Effector memory CD4-positive, alpha-beta T cell (primary cell): ENCODE results near the gene GAA.

ENCODE experiments used
- DNase-seq, 3 donors: peaks; one replicate each; pipeline ENCODE4 v3.0.0-alpha.2; 2020
- H3K27ac ChIP-seq: 2 replicates; pipeline ENCODE4 v1.7.0; 2013; ENCODE audit warnings: mild to moderate bottlenecking, low read length, moderate library complexity; ENCODE audit not compliant: insufficient read depth, poor library complexity, severe bottlenecking
- H3K27me3 ChIP-seq: replicated peaks from 2 replicates; pipeline ENCODE4 v1.7.0; 2013; ENCODE audit warnings: mild to moderate bottlenecking, low read length; ENCODE audit not compliant: insufficient read depth, control insufficient read depth, poor library complexity, severe bottlenecking
- H3K36me3 ChIP-seq: 2 replicates; pipeline ENCODE4 v1.7.0; 2013; ENCODE audit warnings: mild to moderate bottlenecking, low read length, moderate library complexity; ENCODE audit not compliant: control insufficient read depth, insufficient read depth
- H3K4me1 ChIP-seq: 2 replicates; pipeline ENCODE4 v1.7.0; 2013; ENCODE audit warnings: low read length, mild to moderate bottlenecking; ENCODE audit not compliant: control insufficient read depth, insufficient read depth, poor library complexity, severe bottlenecking
- H3K4me3 ChIP-seq: 2 replicates; pipeline ENCODE4 v1.7.0; 2013; ENCODE audit warnings: low read length, low read depth, mild to moderate bottlenecking; ENCODE audit not compliant: insufficient read depth, poor library complexity, severe bottlenecking
- H3K9me3 ChIP-seq: 2 replicates; pipeline ENCODE4 v1.7.0; 2013; ENCODE audit warnings: mild to moderate bottlenecking, low read length, moderate library complexity; ENCODE audit not compliant: control insufficient read depth

Gene GAA

DNA sequence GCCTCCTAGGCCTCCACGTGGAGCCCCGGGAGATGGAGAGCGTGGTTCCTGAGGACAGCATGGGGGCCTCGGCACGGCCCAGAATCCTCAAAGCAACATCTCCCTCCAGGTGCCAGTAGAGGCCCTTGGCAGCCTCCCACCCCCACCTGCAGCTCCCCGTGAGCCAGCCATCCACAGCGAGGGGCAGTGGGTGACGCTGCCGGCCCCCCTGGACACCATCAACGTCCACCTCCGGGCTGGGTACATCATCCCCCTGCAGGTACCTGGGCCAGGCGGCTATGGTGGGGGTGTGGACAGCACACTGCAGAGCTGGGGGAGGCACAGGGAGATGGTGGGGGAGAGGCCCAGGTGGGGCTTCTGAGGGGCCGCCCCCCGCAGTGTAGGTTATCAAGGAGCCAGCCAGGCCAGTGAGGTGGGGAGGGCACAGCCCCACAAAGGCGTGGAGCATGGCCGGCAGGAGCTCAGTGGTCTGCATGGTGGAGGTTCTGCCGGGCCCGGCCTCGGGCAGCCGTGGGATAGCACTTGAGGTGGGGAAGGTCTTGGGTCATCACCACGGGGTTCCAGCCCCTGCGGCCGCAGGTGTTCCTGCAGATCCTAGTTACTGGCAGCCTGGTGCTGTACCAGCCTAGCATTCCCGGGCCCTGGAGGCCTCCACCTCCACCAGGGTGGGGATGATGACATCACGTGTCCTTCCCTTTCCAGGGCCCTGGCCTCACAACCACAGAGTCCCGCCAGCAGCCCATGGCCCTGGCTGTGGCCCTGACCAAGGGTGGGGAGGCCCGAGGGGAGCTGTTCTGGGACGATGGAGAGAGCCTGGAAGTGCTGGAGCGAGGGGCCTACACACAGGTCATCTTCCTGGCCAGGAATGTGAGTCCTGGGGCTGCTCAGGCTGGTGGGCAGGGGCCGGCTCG, 16.4 kb downstream of the GAA start:
- no peaks in the 10 kb centered on the region for H3K36me3 ChIP-seq
- no peaks in the 10 kb centered on the region for H3K9me3 ChIP-seq
- no peaks in the 10 kb centered on the region for H3K27me3 ChIP-seq
- no peak for DNase-seq
- no peak overlapping the region for H3K27ac ChIP-seq
- H3K4me1 ChIP-seq: no peaks in the 10 kb centered on the region
- H3K4me3 ChIP-seq: no peak overlapping the region

DNA sequence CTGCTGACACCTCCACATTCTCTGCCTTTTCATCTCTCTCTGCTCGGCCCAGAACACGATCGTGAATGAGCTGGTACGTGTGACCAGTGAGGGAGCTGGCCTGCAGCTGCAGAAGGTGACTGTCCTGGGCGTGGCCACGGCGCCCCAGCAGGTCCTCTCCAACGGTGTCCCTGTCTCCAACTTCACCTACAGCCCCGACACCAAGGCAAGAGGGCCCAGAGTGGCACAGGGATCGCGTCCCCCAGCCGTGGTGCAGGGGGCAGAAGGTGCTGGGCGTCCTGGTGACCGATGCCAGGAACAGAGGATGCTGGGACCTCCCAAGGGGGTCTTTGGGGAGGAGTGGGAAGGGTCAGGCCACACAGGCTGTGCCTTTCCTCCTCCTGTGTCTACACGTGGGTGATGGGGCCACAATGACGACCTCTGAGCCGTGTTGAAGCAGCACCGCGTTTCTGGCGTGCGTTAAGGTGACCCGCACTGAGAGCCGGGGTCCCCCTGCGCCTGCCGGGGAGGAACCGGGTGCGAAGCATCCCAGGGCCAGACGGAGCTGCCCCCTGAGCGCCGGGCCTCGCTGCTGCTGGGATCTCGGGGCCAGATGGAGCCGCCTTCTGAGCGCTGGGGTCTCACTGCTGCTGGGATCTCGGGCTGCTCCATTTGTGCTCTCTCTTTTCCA, 17.4 kb downstream of the GAA start:
- Histone ChIP-seq H3K4me1 (no peaks in the 10 kb centered on the region), H3K27ac (no peak overlapping the region), H3K36me3 (no peaks in the 10 kb centered on the region), H3K9me3 (no peaks in the 10 kb centered on the region), H3K27me3 (no peaks in the 10 kb centered on the region), H3K4me3 (no peak overlapping the region)
- DNase-seq: no peak

DNA sequence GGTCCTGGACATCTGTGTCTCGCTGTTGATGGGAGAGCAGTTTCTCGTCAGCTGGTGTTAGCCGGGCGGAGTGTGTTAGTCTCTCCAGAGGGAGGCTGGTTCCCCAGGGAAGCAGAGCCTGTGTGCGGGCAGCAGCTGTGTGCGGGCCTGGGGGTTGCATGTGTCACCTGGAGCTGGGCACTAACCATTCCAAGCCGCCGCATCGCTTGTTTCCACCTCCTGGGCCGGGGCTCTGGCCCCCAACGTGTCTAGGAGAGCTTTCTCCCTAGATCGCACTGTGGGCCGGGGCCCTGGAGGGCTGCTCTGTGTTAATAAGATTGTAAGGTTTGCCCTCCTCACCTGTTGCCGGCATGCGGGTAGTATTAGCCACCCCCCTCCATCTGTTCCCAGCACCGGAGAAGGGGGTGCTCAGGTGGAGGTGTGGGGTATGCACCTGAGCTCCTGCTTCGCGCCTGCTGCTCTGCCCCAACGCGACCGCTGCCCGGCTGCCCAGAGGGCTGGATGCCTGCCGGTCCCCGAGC, 17.9 kb downstream of the GAA start:
- Histone ChIP-seq H3K9me3 (no peaks in the 10 kb centered on the region), H3K27me3 (peaks cover under 1% of the 10 kb centered on the region), H3K27ac (no peak overlapping the region), H3K4me1 (no peaks in the 10 kb centered on the region), H3K36me3 (no peaks in the 10 kb centered on the region), H3K4me3 (no peak overlapping the region)
- DNase-seq: no peak

DNA sequence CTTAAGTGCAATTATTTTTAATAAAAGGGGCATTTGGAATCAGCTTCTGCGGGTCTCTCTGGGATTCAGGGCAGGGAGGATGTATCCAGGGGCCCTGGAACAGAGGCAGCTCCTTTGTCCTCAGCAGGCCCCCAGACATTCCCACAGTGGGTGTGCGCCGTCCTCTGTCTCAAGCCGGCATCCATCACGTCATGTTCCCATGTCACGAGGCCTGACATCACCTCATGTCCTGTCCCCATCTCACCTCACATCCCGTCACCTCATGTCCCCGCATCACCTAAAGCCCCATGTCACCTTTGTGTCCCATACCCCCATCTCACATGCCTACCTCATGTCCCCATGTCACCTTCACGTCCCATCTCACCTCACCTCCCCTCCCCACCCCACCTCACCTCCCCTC, 18.5 kb downstream of the GAA start:
- no peak overlapping the region for H3K4me3 ChIP-seq
- H3K27ac ChIP-seq: no peak overlapping the region
- DNase-seq: no peak
- no peaks in the 10 kb centered on the region for H3K9me3 ChIP-seq
- H3K36me3 ChIP-seq: no peaks in the 10 kb centered on the region
- peaks cover 4% of the 10 kb centered on the region for H3K27me3 ChIP-seq
- no peaks in the 10 kb centered on the region for H3K4me1 ChIP-seq

DNA sequence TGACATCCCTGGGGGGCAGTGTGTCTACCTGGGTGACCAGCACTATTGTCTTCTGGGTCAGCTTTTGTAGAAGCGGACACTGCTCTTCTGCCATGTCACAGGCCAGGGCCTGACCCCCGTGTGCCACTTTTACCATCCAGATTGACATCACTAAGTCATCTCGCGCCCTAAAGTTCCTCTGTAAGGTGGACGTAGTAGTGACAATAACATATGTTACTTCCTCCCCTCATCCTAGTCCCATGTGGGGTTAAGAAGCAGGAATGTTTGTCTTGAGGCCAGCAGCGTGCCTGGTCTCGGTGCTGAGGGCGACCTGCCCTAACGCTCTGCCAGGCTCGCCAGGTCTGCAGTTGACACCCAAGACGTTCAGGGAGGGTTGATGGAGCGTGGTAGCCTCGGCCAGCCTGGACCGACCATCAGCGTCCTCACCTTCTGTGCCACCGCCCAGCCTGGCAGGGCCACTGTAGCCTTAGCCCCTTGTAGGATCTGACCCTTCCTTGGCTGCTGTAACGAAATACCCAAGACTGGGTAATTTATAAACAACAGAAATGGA, 20.7 kb downstream of the GAA start:
- H3K27ac ChIP-seq: no peak overlapping the region
- peaks cover 4% of the 10 kb centered on the region for H3K27me3 ChIP-seq
- no peak overlapping the region for H3K4me3 ChIP-seq
- H3K4me1 ChIP-seq: no peaks in the 10 kb centered on the region
- no peaks in the 10 kb centered on the region for H3K36me3 ChIP-seq
- DNase-seq: no peak
- no peaks in the 10 kb centered on the region for H3K9me3 ChIP-seq

DNA sequence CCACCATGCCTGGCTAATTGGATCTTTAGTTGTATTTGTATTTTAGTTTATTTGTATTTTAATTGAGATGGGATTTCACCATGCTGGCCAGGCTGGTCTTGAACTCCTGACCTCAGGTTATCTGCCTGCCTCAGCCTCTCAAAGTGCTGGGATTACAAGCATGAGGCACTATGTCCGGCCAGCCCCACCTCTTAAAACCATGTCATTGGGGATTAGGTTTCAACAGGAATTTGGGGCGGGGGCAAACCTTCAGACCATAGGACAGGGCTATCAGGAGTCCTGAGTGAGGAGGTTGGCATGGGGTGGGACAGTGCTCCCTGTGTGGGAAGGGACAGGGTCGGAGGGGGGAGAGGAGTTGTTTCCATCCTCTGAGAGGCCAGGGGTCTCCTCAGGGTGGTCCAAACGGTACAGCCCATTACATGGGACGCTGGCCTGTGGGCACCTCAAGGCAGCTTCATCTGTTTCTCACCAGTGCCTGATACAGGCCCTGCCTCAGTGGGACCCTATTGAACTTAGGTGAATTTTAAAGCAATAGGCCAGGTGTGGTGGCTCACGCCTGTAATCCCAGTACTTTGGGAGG, 21.6 kb downstream of the GAA start:
- Histone ChIP-seq H3K4me1 (no peaks in the 10 kb centered on the region), H3K4me3 (no peak overlapping the region), H3K27ac (no peak overlapping the region), H3K9me3 (no peaks in the 10 kb centered on the region), H3K36me3 (no peaks in the 10 kb centered on the region), H3K27me3 (peaks cover 4% of the 10 kb centered on the region)
- no peak for DNase-seq

DNA sequence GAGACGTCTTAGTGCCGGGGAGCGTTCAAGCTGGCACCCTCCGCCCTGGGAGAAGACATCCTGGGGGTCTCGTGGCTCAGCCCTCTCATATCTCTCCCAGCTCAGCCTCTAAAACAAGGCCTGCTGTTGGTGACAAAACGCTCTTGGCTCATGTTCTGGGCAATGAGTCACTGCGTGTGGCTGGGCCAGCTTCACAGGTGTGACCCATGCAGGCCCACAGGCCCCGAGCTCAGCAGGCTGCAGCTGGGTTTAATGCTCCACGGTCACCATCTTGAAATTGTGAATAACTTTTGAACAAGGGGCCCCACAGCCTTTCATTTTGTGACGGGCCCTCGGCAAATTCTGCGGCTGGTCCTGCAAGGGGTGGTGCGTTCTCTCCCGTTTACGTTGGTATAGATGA, 22.4 kb downstream of the GAA start:
- H3K4me3 ChIP-seq: no peak overlapping the region
- H3K9me3 ChIP-seq: no peaks in the 10 kb centered on the region
- no peaks in the 10 kb centered on the region for H3K4me1 ChIP-seq
- H3K27ac ChIP-seq: no peak overlapping the region
- peaks cover 4% of the 10 kb centered on the region for H3K27me3 ChIP-seq
- no peak for DNase-seq
- no peaks in the 10 kb centered on the region for H3K36me3 ChIP-seq

DNA sequence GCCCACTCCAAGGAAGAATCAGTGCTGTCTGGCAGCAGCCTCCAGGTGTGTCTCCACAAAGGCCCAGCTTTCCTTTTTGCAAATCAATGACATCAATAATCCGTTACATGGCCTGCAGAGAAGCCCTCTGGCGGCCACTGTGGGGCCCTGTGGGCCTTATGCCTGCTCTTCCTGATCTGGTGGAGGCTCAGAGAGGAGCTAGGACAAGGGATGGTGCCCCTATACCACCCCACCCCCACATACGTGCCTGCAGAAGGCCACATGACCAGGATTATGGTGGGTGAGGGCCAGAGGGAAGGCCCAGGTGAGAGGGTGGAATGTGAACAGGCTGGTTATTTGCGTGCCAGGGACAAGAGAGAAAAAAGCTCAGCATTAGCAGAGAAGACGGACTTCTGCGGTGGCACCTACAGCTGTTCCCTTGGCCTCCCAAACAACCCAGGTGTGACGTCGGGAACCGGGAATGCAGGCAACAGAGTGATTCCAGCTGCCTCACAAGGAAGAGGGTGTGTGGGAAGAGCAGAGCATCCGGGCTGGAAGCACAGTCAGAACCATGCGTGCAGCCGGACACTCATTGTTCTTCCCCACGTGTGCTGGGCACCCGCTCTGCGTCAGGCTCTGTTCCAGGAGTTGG, 23.1 kb downstream of the GAA start:
- Histone ChIP-seq H3K36me3 (no peaks in the 10 kb centered on the region), H3K27me3 (peaks cover 4% of the 10 kb centered on the region), H3K9me3 (no peaks in the 10 kb centered on the region), H3K4me3 (no peak overlapping the region), H3K27ac (no peak overlapping the region), H3K4me1 (no peaks in the 10 kb centered on the region)
- DNase-seq: no peak

DNA sequence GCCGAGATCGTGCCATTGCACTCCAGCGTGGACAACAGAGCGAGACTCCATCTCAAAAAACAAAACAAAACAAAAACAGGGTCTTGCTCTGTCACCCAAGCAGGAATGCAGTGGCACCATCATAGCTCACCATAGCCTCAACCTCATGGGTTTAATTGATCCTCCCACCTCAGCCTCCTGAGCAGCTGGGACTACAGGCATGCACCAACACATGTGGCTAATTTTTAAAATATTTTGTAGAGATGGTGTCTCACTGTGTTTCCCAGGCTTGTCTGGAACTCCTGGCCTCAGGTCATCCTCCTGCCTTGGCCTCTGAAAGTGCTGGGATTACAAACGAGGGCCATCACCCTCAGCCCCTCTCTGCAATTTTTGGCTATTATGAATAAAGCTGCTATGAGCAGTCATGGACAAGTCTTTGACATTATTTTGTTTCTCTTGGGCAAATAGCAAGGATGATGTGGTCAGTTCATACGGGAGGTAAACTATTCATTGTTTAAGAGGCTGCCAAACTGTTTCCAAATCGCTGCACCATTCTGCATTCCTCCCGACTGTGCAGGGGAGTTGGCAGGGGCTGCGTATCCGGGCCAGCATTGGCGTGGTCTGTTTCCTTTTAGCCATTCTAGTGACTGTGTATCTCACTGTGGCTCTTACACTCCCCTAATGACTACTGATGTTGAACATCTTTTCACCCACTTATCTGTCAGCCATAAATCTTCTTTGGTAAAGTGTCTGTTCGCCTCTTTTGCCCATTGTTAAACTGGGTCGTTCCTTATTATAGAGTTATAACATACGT, 24.5 kb downstream of the GAA start:
- Histone ChIP-seq H3K4me3 (no peak overlapping the region), H3K27ac (no peak overlapping the region)
- no peak for DNase-seq

More for the DNA sequence above, 24.5 kb downstream of the GAA start:
- Histone ChIP-seq H3K36me3 (no peaks in the 10 kb centered on the region), H3K27me3 (peaks cover 4% of the 10 kb centered on the region), H3K9me3 (no peaks in the 10 kb centered on the region), H3K4me1 (no peaks in the 10 kb centered on the region)
